ENCODE data around the gene MT1F.

GRCh38 chr16:56701534-56701933 lies 43.8 kb downstream of the MT1F start:
- no peak for TF ChIP-seq CTCF (IDR thresholded peaks at IDR 0.05)
- TF ChIP-seq EP300 (IDR thresholded peaks at IDR 0.05): no peak

Data from suprapubic skin (tissue), 3 donors.